ENCODE results near the gene AFF3.

GRCh38 chr2:99605036-99605435 lies 537.4 kb downstream of the AFF3 start:
- no peak for TF ChIP-seq POLR2A (IDR thresholded peaks at IDR 0.05)
- no peak for TF ChIP-seq CTCF (IDR thresholded peaks at IDR 0.05)

Data from right lobe of liver (tissue), 4 donors.